ENCODE measurements around the gene SEL1L3. TPM values are rescaled to one million over a fixed set of nuclear protein-coding genes. Genes with fewer than 3 reads are reported as not detected.

Gene SEL1L3
- total RNA-seq, 1 donor from 2014 or later: 23.7 TPM

- H3K9me3 Mint-ChIP-seq (ENCODE audit: unreplicated experiment): no peaks in the 10 kb centered on the region
- H3K4me1 Mint-ChIP-seq (ENCODE audit: low read depth, unreplicated experiment): peaks cover 15% of the 10 kb centered on the region
- H3K27me3 Mint-ChIP-seq (ENCODE audit: unreplicated experiment): peaks cover 4% of the 10 kb centered on the region
- no peak for DNase-seq
- TF ChIP-seq CTCF (IDR thresholded peaks at IDR 0.05; ENCODE audit: partially characterized antibody, unreplicated experiment): no peak
- no peak overlapping the region for H3K4me3 Mint-ChIP-seq (ENCODE audit: unreplicated experiment)
- H3K27ac Mint-ChIP-seq (ENCODE audit: unreplicated experiment): no peak overlapping the region
- H3K36me3 Mint-ChIP-seq (ENCODE audit: unreplicated experiment): no peaks in the 10 kb centered on the region
Measured at GRCh38 chr4:25892796-25893195, 30.0 kb upstream of the SEL1L3 start.

DNA sequence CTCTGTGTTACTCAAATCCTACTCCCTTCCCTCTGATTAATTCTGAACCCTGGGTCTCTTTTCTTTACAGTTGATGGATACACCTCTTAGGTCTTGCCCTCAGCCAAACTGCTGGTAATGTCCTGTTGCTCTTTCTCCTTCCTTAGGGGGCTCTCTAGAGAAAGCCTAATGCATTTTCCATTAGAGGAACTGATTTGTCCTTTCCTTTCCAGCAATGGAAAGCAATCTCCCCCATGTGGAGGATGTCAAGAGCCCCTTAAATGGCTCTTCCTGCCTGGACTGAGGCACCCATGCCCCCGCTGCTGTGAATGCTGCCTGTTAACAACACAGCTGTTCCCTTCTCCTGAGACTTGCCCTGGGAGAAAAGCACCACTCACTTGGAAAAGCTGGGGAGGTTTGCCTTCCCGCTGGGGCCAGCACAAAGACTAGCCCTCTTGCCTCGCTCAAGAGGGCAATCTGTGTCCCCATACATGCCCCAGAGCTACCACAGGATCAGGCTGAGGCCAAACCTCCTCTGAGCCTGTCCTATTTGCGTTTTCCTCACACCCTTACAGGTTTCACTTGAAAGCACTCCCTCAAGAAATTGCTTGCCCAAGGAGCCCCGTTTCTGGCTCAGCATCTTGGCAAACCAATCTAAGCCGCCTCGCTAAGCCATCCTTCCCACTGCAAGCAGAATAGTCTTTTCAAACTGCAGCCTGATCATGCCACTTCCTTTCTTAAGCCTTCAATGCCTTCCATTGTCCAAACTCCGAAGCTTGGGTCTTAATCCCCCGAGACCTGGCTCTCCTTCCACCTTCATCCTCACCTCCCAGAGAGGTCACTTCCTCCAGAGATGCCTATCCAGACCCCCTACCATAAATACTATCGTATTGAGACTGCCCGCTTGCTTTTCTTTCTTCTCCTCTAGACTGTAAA, 28.0 kb upstream of the SEL1L3 start:
- peaks cover 4% of the 10 kb centered on the region for H3K27me3 Mint-ChIP-seq (ENCODE audit: unreplicated experiment)
- H3K36me3 Mint-ChIP-seq (ENCODE audit: unreplicated experiment): no peaks in the 10 kb centered on the region
- peak; percentile 38 for DNase-seq
- H3K27ac Mint-ChIP-seq (ENCODE audit: unreplicated experiment): peak overlapping the region; percentile 78
- TF ChIP-seq CTCF (IDR thresholded peaks at IDR 0.05; ENCODE audit: partially characterized antibody, unreplicated experiment): no peak
- H3K4me3 Mint-ChIP-seq (ENCODE audit: unreplicated experiment): peak overlapping the region; percentile 28
- H3K9me3 Mint-ChIP-seq (ENCODE audit: unreplicated experiment): no peaks in the 10 kb centered on the region
- peaks cover 15% of the 10 kb centered on the region for H3K4me1 Mint-ChIP-seq (ENCODE audit: low read depth, unreplicated experiment)

DNA sequence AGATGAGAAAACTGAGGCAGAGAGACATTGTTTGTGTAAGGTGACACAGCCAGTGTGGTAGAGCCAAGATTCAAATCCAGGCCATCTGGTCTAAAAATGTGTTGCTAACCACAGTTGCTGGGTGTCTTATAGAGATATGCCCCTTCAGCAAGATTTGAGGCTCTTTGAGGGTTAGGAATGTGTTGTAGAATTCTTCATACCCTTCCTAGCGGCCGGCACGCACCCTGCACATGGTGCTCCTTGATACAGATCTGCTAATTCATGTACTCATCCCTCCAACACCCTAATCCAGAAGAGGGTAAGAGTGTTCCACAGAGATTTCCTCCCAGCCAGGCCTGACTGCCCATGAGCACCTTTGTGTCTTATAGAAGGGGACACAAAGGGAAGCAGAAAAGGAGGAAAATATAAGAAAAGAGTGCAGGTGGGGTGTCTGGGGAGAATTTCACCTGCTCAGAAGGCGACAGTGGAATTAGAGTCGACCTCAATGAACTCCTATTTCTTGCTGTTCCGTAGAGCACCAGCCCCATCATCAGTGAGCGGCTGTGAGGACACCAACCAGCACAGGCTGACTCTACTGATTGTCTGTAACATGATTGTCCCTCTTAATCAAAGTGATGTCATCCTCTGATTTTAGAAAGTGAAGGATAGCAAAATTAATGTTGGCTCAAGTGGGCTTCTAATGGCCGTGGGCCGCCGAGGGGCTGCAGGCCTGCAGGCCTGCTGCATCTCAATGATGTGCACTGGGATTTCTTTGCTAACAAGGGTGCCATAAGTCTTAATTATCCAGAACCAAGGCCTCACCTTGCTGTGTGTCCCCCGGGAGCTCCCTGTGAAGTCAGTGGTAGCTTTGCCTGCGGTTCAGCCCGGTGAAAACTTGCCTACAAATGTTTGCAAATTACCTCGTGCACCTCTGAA, 27.1 kb upstream of the SEL1L3 start:
- Mint-ChIP-seq H3K27me3 (ENCODE audit: unreplicated experiment) (peaks cover 4% of the 10 kb centered on the region), H3K27ac (ENCODE audit: unreplicated experiment) (peak overlapping the region; percentile 80)
- DNase-seq: peak; percentile 21

DNA sequence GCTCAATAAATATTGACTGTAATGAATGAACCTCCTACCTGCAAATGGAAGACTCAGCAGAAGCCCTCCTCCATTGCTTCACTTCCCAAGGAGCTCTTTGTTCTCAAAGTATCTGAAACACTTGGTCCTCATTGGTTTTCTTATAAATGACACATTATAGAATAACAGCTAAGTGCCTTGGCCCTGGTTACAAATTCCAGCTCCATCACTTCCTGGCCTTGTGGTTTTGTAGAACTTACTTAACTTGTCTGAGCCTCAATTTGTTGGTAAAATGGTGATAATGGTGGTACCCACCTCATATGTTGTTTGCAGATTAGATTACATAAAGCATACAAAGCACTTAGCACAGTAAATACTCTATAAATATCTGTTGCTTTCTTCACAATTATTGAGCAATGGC, 26.0 kb upstream of the SEL1L3 start:
- H3K9me3 Mint-ChIP-seq (ENCODE audit: unreplicated experiment): peaks cover 2% of the 10 kb centered on the region
- no peak overlapping the region for H3K4me3 Mint-ChIP-seq (ENCODE audit: unreplicated experiment)
- H3K27me3 Mint-ChIP-seq (ENCODE audit: unreplicated experiment): peaks cover 4% of the 10 kb centered on the region
- DNase-seq: no peak
- H3K4me1 Mint-ChIP-seq (ENCODE audit: low read depth, unreplicated experiment): peaks cover 18% of the 10 kb centered on the region
- TF ChIP-seq CTCF (IDR thresholded peaks at IDR 0.05; ENCODE audit: partially characterized antibody, unreplicated experiment): no peak
- peaks cover 4% of the 10 kb centered on the region for H3K36me3 Mint-ChIP-seq (ENCODE audit: unreplicated experiment)
- H3K27ac Mint-ChIP-seq (ENCODE audit: unreplicated experiment): no peak overlapping the region

More for the DNA sequence above, 27.1 kb upstream of the SEL1L3 start:
- no peak overlapping the region for H3K4me3 Mint-ChIP-seq (ENCODE audit: unreplicated experiment)
- no peak for TF ChIP-seq CTCF (IDR thresholded peaks at IDR 0.05; ENCODE audit: partially characterized antibody, unreplicated experiment)
- no peaks in the 10 kb centered on the region for H3K36me3 Mint-ChIP-seq (ENCODE audit: unreplicated experiment)
- H3K9me3 Mint-ChIP-seq (ENCODE audit: unreplicated experiment): no peaks in the 10 kb centered on the region
- H3K4me1 Mint-ChIP-seq (ENCODE audit: low read depth, unreplicated experiment): peaks cover 15% of the 10 kb centered on the region

All from glutamatergic neuron (in vitro differentiated cells).